Epithelial cell of esophagus (primary cell): ENCODE results near the gene TFF2.

Experiments
- DNase-seq: peaks from one replicate; pipeline ENCODE4 v3.0.0; 2010; ENCODE audit warnings: low read depth
- H3K4me3 ChIP-seq: 2 replicates; pipeline ENCODE4 v1.5.1; 2011; ENCODE audit warnings: mild to moderate bottlenecking, low read length, control low read depth
- TF ChIP-seq, protein P1 (sequence below): IDR thresholded peaks from 2 replicates; pipeline ENCODE4 v1.5.1; 2011; ENCODE audit warnings: low read depth, mild to moderate bottlenecking, low read length, control low read depth, inconsistent platforms; ENCODE audit not compliant: insufficient read depth; ENCODE audit errors: missing control alignments

The TFF2 gene

DNA sequence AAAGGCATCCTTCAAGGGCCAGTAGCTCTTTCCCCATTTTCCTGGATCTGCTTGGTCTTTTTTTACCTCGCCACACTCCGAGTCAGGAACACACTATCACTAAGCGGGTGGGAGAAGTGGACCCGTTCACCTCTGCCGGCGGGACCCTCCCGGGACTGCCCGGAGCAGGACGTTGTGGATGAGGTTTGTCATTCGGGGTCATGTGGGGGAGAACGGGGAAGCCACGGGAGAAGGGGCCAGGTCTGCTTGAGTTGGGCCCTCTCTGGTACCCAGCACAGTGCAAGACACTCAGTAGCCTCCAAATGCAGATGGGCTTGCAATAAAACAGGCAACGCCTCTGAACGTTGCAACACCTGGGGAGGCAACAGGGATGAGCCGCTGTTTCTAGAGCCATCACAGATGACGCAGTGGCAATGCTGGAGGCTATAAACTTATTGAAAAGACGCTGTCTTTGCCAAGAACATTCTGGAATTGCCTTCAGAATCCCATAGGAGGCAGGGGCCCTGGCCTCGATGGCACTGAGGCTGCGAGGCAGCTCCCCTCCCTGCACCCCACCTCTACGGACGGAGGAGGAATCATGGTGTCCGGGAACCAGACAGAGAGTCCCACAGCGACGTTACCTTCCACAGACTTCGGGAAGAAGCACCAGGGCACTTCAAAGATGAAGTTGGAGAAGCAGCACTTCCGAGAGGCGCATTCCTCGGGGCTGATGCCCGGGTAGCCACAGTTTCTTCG lies 3.8 kb downstream of the TFF2 start:
- no peak overlapping the region for H3K4me3 ChIP-seq
- DNase-seq: no peak
- TF ChIP-seq, protein P1, sequence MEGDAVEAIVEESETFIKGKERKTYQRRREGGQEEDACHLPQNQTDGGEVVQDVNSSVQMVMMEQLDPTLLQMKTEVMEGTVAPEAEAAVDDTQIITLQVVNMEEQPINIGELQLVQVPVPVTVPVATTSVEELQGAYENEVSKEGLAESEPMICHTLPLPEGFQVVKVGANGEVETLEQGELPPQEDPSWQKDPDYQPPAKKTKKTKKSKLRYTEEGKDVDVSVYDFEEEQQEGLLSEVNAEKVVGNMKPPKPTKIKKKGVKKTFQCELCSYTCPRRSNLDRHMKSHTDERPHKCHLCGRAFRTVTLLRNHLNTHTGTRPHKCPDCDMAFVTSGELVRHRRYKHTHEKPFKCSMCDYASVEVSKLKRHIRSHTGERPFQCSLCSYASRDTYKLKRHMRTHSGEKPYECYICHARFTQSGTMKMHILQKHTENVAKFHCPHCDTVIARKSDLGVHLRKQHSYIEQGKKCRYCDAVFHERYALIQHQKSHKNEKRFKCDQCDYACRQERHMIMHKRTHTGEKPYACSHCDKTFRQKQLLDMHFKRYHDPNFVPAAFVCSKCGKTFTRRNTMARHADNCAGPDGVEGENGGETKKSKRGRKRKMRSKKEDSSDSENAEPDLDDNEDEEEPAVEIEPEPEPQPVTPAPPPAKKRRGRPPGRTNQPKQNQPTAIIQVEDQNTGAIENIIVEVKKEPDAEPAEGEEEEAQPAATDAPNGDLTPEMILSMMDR: no peak

DNA sequence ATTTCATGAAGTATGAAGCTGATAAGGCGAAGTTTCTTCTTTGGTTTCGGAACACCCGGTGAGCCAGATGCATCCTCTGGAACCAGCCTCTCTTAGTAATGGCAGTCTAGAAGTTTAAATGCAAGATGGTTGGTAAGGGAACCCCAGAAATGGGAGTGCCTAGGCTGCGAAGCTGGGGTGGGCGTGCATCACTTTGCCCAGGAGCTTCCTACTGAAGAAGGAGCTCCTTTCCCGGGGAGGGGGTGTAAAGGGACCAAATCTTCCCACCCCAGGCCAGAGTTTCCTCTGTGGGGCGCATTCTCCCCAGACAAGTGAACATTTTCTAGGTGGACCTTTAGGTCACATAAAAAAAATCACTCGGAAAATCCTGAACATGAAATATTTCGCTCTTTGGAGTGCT lies 4.4 kb downstream of the TFF2 start:
- H3K4me3 ChIP-seq: no peak overlapping the region
- DNase-seq: no peak
- TF ChIP-seq, protein P1: no peak

DNA sequence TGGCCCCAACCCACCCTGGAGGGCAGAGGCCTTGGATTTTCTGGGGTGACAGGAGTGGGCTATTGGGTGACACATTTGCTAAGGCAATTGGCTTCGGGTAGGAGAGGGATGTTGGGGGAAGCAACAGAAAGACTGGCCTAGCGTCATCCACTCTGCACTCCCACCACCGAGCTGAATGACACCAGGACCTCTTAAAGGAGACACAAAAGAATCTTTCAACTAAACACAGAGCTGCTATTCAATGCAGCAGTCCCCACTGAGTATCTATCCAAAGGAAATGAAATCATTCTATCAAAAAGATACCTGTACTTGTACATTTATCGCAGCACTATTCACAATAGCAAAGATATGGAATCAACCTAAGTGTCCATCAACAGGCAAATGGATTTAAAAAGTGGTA lies 6.2 kb downstream of the TFF2 start:
- H3K4me3 ChIP-seq: no peak overlapping the region
- TF ChIP-seq, protein P1: no peak
- no peak for DNase-seq

DNA sequence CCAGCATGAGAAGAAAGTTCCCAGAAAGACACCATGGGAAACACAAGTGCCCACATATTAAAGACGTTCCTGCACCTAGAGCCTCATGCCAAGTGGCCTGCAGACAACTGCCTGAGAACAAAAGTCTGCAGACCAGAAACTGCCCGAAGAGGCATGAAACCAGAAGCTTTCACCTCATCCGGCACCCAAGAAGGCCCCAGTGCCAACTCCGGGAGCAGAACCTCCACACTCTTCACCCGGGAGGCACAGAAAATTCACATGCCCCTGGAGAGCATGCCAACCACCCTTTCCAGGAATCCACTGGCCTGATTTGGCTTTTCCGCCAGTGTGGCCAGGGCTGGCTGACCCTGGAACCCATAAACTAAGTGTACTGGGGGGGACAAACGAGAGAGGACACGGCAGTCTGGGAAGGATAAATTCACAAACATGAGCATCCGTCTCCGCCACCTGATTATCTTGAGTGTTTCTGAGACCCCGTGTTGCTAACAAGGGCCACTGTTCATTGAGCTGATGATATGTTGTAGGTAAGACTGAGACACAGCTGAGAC lies 6.8 kb downstream of the TFF2 start:
- H3K4me3 ChIP-seq: no peak overlapping the region
- no peak for DNase-seq
- TF ChIP-seq, protein P1: no peak

DNA sequence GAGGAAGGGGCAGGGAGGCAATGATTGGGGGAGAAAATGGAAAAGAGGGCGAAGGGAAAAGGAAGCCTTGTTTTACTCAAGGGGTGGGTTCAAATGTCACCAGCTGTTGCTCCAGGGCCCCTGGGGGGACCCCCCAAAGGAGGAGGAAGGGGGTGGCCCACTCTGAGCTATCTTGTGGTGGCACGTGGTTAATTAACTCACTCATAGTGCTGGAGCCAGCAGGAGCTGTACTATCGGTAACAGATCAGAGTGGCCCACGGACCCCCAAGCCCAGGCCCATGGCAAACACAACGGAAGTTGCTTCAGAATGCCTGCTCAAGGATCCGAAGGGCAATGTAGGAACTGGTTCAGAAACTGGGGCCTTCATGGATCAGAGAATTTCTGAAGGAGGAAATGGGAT lies 7.2 kb downstream of the TFF2 start:
- no peak overlapping the region for H3K4me3 ChIP-seq
- no peak for DNase-seq
- TF ChIP-seq, protein P1: no peak

DNA sequence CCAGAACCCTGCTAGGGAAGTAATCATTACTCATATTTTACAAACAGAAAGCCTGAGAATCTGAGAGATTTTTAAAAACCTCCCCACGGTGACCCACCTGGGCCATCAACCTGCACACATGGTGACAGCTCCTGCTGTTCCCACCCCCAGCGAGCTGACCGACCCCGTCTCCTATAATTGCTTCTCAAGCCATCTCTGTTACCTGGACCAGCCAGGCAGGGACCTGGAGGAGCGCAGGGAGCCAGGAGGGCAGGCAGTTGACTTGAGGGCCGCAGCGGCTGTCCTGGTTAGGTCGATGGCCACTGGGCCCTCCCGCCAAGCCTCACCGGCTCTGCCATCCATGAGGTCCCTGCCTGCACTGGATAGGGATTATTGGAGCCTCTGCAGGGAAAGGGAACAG lies 7.7 kb downstream of the TFF2 start:
- no peak for DNase-seq
- TF ChIP-seq, protein P1: no peak

More for the DNA sequence above, 7.7 kb downstream of the TFF2 start:
- H3K4me3 ChIP-seq: no peak overlapping the region
